Psoas muscle (tissue), 8 donors: ENCODE measurements around the gene DPP4. TPM values are rescaled to one million over a fixed set of nuclear protein-coding genes. Genes with fewer than 3 reads are reported as not detected.

Source experiments
- ATAC-seq, 4 donors: fragments of 200-7000 bp; cut with Tn5 transposase; one replicate each; pipeline ENCODE4 v1.9.1; 2020; ENCODE audit warnings: moderate library complexity in 3 of 4, mild to moderate bottlenecking in 2 of 4
- DNase-seq, 2 donors: peaks; one replicate each; pipeline ENCODE4 v3.0.0-alpha.2; 2020
- H3K27ac ChIP-seq: fragments of 200-600 bp; one replicate; pipeline ENCODE4 v1.8.0; 2022
- H3K27me3 ChIP-seq, 3 donors: fragments of 200-600 bp in 1 of 3; one replicate each; pipeline versions ENCODE4 v1.6.1 to v1.8.0; 2013 to 2022; ENCODE audit warnings: low read length in 2 of 3, mild to moderate bottlenecking in 2 of 3, moderate library complexity in 1 of 3; ENCODE audit not compliant: insufficient read depth in 3 of 3
- H3K36me3 ChIP-seq, 2 donors: fragments of 200-600 bp in 1 of 2; one replicate each; pipeline versions ENCODE4 v1.6.1 to v1.8.0; 2013 to 2022; ENCODE audit warnings: low read depth in 1 of 2, mild to moderate bottlenecking in 1 of 2, moderate library complexity in 1 of 2; ENCODE audit not compliant: insufficient read depth in 1 of 2
- H3K4me1 ChIP-seq: fragments of 200-600 bp; one replicate; pipeline ENCODE4 v1.8.0; 2022
- H3K4me3 ChIP-seq: fragments of 200-600 bp; one replicate; pipeline ENCODE4 v1.8.0; 2022; ENCODE audit warnings: mild to moderate bottlenecking
- H3K9me3 ChIP-seq: fragments of 200-600 bp; one replicate; pipeline ENCODE4 v1.8.0; 2022
- WGBS, 3 donors: extraction: QIAGEN DNeasy Blood & Tissue Kit; methylation state at CpG; one replicate each; pipeline versions ENCODE4 v1.1.6 to v1.1.7; 2013; 5-methylcytosine and 5-hydroxymethylcytosine counted together
- intact Hi-C, 2 donors: fragments of 100-400 bp; cut with DNase I; formaldehyde crosslinking; loops; one replicate each; pipeline versions ENCODE4 v1.11.0 to v1.14.2; 2022
- polyA plus RNA-seq, 3 donors: library from polyadenylated mRNA; stranded (reverse); fragments of 200-250 nt; gene quantifications; one replicate each; pipeline ENCODE4 v1.2.3, GENCODE V29; 2013
- total RNA-seq, 4 donors: library from RNA; stranded (reverse); fragmentation: NEBNext Ultra II Directional in 2 of 4; extraction: Animal tissue kit (Norgen Biotek cat#: 25700) in 2 of 4; gene quantifications; one replicate each; pipeline versions ENCODE4 v1.2.1 to v1.2.4, GENCODE V29; 2021 to 2023
- TF ChIP-seq, protein P1 (sequence below): fragments of 200-600 bp; IDR thresholded peaks from one replicate; pipeline ENCODE4 v1.8.0; 2022; ENCODE audit warnings: antibody characterized with exemption
- donor health status: healthy with polysubstance abuse.
- donor health status: DM: no; HTN: no; CAD: no; lungs with moderate emphysema.
- donor health status: Bipolar disorder and iron deficiency.
- donor health status: healthy.
- donor health status: DM: yes; HTN: yes; CAD: no.
- donor health status: DM: no; HTN: no; CAD: no.
- donor health status: DM: no; HTN: no; CAD: no.
- donor health status: DM: yes; HTN: yes; CAD: no.

DPP4 gene
- total and polyA plus RNA-seq, 7 donors, result 0.25 to 3.1 (median 0.80) TPM

DNA sequence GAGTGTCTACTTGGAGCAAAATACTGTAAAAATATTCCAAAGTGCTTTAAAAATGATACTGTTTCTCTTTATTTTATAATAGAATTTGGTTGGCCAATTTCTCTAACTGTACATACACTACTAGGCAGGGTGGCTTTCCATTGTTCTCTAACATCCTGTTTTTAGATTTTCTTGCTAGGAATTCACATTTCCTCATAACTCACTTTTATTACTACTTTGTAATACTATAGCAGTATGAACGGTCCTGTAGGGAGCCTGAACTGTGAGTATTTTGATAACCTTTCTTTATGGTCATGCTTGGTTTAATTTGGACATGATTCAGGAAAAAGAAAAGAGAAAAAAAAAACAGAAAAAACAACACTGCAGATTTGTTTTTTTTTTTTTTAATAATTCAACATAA lies 40.3 kb upstream of the DPP4 start:
- no peaks in the 10 kb centered on the region for H3K9me3 ChIP-seq
- H3K27ac ChIP-seq, result no peak overlapping the region
- 17 to 30% (median 21%) methylated on average over 1 of the region's 1 CpG for WGBS, 3 donors
- peaks cover 4% of the 10 kb centered on the region for H3K4me1 ChIP-seq
- no peak for DNase-seq
- no peak overlapping the region for H3K4me3 ChIP-seq
- no peaks in the 10 kb centered on the region for H3K27me3 ChIP-seq
- TF ChIP-seq, protein P1, sequence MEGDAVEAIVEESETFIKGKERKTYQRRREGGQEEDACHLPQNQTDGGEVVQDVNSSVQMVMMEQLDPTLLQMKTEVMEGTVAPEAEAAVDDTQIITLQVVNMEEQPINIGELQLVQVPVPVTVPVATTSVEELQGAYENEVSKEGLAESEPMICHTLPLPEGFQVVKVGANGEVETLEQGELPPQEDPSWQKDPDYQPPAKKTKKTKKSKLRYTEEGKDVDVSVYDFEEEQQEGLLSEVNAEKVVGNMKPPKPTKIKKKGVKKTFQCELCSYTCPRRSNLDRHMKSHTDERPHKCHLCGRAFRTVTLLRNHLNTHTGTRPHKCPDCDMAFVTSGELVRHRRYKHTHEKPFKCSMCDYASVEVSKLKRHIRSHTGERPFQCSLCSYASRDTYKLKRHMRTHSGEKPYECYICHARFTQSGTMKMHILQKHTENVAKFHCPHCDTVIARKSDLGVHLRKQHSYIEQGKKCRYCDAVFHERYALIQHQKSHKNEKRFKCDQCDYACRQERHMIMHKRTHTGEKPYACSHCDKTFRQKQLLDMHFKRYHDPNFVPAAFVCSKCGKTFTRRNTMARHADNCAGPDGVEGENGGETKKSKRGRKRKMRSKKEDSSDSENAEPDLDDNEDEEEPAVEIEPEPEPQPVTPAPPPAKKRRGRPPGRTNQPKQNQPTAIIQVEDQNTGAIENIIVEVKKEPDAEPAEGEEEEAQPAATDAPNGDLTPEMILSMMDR, result no peak
- H3K36me3 ChIP-seq, result no peaks in the 10 kb centered on the region
- intact Hi-C loops, result no loop called here
- no peak for ATAC-seq

DNA sequence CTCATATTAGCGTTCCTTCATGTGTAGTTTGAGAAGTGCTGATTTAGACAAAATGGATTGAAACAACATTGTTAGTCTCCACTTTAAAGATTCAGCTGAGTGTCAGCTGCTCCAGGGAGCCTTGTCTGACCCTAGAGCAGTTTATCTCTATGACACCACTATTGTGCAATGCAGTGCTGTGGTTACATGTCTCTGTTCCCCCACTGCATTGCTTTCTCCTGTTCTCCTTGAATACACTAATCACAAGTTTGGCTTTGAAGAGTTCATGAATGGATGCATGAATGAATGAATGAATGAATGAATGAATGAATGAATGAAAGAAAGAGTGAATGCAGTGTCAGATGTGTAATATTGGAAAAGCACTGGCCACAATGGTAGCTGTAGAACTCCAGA lies 39.8 kb upstream of the DPP4 start:
- no peak overlapping the region for H3K27ac ChIP-seq
- no peak overlapping the region for H3K4me3 ChIP-seq
- 36 to 44% (median 39%) methylated on average over 1 of the region's 1 CpG for WGBS, 3 donors
- peaks cover 4% of the 10 kb centered on the region for H3K4me1 ChIP-seq
- DNase-seq (no peak), ATAC-seq (peak; percentile 62 to 84 (median 80))
- intact Hi-C loops, result no loop called here
- no peaks in the 10 kb centered on the region for H3K36me3 ChIP-seq
- H3K27me3 ChIP-seq, result no peaks in the 10 kb centered on the region
- no peaks in the 10 kb centered on the region for H3K9me3 ChIP-seq
- TF ChIP-seq, protein P1, result no peak

DNA sequence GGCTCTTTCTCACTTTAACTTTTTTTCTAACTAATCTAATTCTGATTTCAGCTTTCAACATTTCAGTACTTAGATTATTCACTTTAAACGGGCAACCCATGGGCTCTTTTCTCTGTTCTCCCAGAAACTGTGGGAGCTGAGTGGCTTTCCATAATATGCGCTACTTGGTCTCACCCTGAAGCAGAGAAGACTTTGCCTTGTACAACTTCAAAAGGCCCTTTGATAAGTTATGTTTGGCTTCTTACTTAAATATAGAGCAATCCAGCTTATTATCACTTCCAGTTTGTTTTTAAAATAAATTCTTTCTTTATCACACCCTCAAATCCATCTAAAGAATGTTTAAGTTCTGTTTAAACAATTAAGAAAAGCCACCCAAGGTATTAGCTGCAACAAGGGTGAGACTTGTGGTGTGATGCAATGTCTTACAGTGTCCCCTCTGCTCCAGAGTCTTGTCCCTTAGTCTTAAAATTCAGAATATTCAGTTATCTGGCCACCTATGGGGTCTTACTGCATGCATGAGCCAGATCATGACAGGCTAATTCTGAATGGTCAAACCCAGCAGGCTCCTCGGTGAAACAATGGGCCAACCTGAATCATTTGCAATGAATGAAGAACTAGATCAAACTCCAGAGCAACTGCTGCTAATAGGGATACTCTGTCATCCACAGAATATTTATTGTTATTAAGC lies 39.2 kb upstream of the DPP4 start:
- 73 to 83% (median 76%) methylated on average over 3 of the region's 3 CpGs for whole genome bisulfite sequencing, 3 donors
- H3K27me3 ChIP-seq, result no peaks in the 10 kb centered on the region
- DNase-seq, result no peak
- intact Hi-C loops, result no loop called here
- no peak overlapping the region for H3K4me3 ChIP-seq
- no peaks in the 10 kb centered on the region for H3K9me3 ChIP-seq
- no peak overlapping the region for H3K27ac ChIP-seq
- peaks cover 4% of the 10 kb centered on the region for H3K4me1 ChIP-seq
- TF ChIP-seq, protein P1, result no peak
- ATAC-seq, result no peak
- no peaks in the 10 kb centered on the region for H3K36me3 ChIP-seq

DNA sequence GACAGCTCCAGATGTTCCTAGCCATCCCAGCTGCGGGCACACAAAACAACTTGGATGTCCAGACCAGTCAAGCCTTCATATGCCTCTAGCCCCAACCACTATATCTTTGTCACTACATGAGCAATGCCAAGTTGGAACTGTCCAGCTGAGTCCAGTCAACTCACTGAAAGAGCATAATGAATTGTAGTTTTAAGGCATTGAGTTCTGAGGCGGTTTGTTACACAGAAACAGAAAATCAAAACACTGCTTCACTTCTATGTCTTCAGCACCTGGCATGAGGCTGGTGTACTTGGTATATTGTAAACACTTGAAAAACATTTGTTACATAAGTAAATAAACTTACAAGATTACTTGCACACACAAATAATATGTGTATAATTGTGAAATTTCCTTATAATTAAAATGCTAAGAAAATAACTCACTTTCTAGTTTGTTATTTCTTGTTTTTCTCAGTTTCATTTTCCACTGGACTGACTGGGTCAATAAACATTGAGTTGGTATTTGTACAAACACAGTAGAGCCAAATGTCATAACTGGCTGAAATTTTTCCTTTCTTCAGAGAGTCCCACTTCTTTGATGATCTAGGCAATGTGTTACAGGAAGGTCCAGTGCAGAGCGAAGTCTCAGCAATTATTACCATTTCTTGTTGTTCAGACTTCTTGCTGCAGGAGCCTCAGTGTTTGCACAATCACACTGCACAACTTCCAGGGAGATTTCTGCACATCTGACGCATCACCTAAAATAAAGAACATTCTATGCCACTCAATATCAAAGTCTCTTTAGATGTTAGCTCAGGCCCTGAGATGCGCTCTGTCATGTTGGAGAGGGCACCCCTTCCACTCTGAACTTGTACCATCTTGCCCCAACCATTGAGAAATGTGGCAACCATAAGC lies 38.2 kb upstream of the DPP4 start:
- Histone ChIP-seq H3K27me3 (no peaks in the 10 kb centered on the region), H3K9me3 (no peaks in the 10 kb centered on the region), H3K27ac (no peak overlapping the region), H3K4me3 (no peak overlapping the region), H3K4me1 (peaks cover 4% of the 10 kb centered on the region), H3K36me3 (no peaks in the 10 kb centered on the region)
- ATAC-seq (no peak), DNase-seq (no peak)
- TF ChIP-seq, protein P1, result no peak
- WGBS, 3 donors, result 88 to 95% (median 91%) methylated on average over 5 of the region's 5 CpGs
- intact Hi-C loops, result no loop called here
